Measurements from ENCODE around the gene LHPP.

The LHPP gene

DNA sequence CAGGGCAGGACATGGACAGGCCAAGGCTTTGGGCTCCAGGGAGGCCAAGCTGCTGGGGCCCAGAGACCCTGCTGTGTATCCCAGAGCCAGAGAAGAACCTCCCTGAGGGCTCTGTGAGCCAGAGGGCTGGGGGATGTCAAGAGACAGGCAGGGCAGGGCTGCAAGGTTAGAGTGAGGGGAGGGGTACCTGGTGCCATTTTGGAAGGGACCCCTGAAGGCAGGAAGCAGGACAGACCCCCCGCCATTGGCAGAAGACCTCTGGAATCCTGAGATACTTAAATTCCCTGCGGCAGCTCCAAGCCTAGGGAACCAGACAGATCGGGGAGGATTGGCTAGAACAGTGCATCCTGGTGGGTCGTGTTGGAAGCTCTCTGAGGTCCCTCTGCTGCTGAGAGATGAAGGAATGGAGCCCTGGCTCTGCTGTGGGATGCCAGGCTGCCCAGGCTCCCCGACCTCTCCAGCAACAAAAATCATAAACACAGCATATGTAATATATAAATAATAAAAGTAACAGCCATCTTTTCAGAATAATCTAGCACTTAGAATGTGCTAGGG is 75.0 kb downstream of the LHPP start:
- CTCF ChIA-PET, result interaction anchor here (0.6 to 9.2 kb wide), 6 partner anchors 9 to 1074 kb away, joined by 3 to 133 read pairs (median 6); partner anchors contain the start of gene FAM53B
- POLR2A ChIA-PET, result no interaction called here
- H3K4me3 ChIP-seq (ENCODE audit: low read depth, low read length), result no peak overlapping the region

DNA sequence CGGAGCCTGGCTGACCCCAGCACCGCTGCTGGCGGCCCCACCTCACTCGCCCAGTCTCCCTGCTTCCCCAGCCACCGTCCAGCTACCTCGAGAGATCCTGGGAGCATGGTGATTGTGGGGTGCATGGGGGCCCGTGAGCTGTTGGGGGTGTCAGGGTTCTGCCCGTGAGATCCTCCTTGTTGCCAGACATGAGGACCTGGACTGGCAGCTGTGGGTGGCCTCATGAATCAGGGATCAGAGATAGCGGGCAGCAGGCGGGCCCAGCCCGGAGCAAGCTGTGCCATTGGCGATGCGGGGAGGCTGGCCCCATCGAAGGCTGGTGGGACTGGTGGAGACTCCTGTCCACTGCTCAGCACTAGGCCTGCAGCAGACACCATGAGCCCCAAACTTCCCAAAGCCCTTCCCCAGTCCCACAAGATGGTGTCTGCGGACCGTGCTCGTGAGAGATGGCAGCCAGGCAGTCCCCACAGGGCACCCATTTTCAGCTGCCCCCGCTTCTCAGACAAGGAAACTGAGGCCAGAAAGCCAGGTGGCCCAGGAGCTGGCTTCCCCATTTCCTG is 75.6 kb downstream of the LHPP start:
- no peak overlapping the region for H3K4me3 ChIP-seq (ENCODE audit: low read depth, low read length)
- TF ChIP-seq, protein P1, sequence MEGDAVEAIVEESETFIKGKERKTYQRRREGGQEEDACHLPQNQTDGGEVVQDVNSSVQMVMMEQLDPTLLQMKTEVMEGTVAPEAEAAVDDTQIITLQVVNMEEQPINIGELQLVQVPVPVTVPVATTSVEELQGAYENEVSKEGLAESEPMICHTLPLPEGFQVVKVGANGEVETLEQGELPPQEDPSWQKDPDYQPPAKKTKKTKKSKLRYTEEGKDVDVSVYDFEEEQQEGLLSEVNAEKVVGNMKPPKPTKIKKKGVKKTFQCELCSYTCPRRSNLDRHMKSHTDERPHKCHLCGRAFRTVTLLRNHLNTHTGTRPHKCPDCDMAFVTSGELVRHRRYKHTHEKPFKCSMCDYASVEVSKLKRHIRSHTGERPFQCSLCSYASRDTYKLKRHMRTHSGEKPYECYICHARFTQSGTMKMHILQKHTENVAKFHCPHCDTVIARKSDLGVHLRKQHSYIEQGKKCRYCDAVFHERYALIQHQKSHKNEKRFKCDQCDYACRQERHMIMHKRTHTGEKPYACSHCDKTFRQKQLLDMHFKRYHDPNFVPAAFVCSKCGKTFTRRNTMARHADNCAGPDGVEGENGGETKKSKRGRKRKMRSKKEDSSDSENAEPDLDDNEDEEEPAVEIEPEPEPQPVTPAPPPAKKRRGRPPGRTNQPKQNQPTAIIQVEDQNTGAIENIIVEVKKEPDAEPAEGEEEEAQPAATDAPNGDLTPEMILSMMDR (IDR thresholded peaks at IDR 0.05; ENCODE audit: insufficient read depth, low read length, missing control alignments), result no peak
- no peak for DNase-seq (ENCODE audit: low read depth, low spot score)
- ChIA-PET POLR2A (no interaction called here), CTCF (interaction anchor here (2.6 to 9.2 kb wide), 4 partner anchors 8 to 210 kb away, joined by 8 to 133 read pairs (median 52); partner anchors contain the start of gene FAM53B)

More for the DNA sequence above, 75.0 kb downstream of the LHPP start:
- TF ChIP-seq, protein P1 (IDR thresholded peaks at IDR 0.05; ENCODE audit: insufficient read depth, low read length, missing control alignments), result no peak
- DNase-seq (ENCODE audit: low read depth, low spot score), result no peak

DNA sequence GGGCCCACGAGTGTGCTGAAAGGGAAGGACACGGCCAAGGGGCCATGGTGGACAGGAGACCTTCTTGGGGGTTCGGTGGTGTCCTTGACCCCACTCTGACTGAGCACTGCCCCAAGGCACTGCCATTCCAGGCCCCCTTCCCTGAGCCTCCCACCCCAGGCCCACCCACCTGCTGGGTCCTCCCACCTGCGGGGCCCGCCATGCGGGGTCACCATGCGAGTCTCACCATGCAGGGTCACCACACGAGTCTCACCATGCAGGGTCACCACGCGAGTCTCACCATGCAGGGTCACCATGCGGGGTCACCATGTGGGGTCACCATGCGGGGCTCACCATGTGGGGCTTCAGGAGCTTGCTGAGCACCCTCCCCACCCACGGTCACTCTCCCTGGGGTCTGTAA is 76.3 kb downstream of the LHPP start:
- TF ChIP-seq, protein P1 (IDR thresholded peaks at IDR 0.05; ENCODE audit: insufficient read depth, low read length, missing control alignments), result no peak
- POLR2A ChIA-PET, result no interaction called here
- CTCF ChIA-PET, result interaction anchor here (1.3 to 9.2 kb wide), 4 partner anchors 9 to 209 kb away, joined by 3 to 133 read pairs (median 52); partner anchors contain the start of gene FAM53B

DNA sequence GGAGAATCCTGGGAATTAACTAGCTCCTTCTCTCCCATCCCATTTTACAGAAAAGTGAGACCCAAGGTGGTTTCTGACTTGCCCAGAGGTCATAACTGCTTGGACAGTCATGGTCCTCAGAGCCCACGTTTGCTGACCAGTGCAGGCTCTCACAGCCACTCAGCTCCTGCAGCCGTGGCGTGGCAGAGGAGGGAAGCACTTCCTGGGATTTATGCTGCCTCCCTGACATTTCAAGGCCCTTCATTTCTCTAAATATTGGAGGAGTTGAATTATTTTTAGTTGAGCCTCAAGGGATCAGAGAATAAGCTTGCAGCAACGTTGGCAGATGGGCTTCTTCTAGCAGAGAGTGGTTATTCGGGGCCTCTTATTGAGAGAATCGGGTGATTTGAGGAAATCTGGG is 77.1 kb downstream of the LHPP start:
- TF ChIP-seq, protein P1 (IDR thresholded peaks at IDR 0.05; ENCODE audit: insufficient read depth, low read length, missing control alignments), result no peak
- CTCF ChIA-PET, result interaction anchor here (0.7 to 9.2 kb wide), 7 partner anchors 10 to 208 kb away, joined by 3 to 133 read pairs (median 3); partner anchors contain the start of gene FAM53B
- POLR2A ChIA-PET, result no interaction called here
- no peak overlapping the region for H3K4me3 ChIP-seq (ENCODE audit: low read depth, low read length)
- no peak for DNase-seq (ENCODE audit: low read depth, low spot score)

More for the DNA sequence above, 76.3 kb downstream of the LHPP start:
- no peak for DNase-seq (ENCODE audit: low read depth, low spot score)
- no peak overlapping the region for H3K4me3 ChIP-seq (ENCODE audit: low read depth, low read length)

DNA sequence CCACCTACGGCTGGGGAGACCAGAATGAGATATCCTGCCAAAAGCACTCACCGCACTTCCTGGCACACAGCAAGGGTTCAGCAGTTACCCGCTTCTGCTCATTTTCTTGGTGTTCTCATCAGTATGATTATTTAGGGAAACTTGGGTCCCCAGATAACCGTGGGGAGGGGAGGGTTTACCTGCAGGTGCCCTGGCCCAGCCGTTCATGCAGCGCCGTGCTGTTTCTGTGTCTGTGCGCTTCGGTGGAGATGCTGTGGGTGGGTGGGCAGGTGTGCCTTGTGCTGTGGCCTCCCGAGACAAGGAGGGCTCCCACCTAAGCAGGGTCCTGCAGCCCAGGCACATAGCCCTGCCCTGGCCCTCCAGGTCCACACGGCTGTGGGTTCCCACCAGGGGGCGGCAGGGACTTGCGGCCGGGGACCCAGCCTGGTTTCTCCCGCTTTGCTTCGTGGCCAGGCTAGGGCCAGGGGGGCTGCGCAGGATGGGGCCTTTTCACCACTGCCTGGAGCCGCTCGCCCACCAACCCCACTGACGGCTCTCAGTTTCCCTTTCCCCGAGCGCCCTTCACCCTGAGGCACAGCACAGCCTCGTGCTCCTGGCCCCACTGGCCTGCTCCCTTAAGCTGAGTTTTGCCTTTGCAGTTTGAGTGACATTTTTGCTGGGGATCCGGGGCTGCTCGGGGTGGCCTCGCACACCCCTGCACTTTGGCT is 78.5 kb downstream of the LHPP start:
- DNase-seq (ENCODE audit: low read depth, low spot score), result no peak
- ChIA-PET CTCF (interaction anchor here (1.0 to 9.2 kb wide), 8 partner anchors 9 to 287 kb away, joined by 3 to 133 read pairs (median 4); partner anchors contain the start of gene FAM53B), POLR2A (no interaction called here)
- TF ChIP-seq, protein P1 (IDR thresholded peaks at IDR 0.05; ENCODE audit: insufficient read depth, low read length, missing control alignments), result peak; percentile 84
- H3K4me3 ChIP-seq (ENCODE audit: low read depth, low read length), result no peak overlapping the region
